ENCODE measurements around the gene AGBL4. TPM values are rescaled to one million over a fixed set of nuclear protein-coding genes. Genes with fewer than 3 reads are reported as not detected.

Gene AGBL4
- total RNA-seq, 3 donors from 2014 or later: 0.46 to 0.57 TPM; not detected in 1

DNA sequence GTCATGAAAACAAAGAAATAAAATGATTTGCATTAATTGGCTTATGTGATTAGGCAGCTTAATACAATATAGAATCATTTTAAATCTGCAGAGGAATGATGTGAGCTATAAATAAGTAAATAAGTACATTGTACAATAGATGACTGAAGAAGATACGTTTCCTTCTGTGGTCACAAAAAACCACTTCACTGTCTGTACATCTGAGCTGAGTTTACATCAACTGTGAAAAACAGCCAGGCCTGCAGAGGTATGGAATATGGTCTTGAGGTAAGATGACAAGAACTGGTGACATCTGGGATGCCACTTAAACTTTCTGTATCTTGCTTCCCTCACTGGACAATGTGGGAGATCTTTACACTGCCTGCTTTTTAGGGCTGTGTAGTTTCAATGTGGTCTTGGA, 1117.0 kb downstream of the AGBL4 start:
- ATAC-seq: no peak
- TF ChIP-seq, protein P1, sequence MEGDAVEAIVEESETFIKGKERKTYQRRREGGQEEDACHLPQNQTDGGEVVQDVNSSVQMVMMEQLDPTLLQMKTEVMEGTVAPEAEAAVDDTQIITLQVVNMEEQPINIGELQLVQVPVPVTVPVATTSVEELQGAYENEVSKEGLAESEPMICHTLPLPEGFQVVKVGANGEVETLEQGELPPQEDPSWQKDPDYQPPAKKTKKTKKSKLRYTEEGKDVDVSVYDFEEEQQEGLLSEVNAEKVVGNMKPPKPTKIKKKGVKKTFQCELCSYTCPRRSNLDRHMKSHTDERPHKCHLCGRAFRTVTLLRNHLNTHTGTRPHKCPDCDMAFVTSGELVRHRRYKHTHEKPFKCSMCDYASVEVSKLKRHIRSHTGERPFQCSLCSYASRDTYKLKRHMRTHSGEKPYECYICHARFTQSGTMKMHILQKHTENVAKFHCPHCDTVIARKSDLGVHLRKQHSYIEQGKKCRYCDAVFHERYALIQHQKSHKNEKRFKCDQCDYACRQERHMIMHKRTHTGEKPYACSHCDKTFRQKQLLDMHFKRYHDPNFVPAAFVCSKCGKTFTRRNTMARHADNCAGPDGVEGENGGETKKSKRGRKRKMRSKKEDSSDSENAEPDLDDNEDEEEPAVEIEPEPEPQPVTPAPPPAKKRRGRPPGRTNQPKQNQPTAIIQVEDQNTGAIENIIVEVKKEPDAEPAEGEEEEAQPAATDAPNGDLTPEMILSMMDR (IDR thresholded peaks at IDR 0.05): no peak
- no peak for DNase-seq
- intact Hi-C loops (cut with DNase I, micrococcal nuclease): no loop called here
- Histone ChIP-seq H3K36me3 (ENCODE audit: low read depth) (no peaks in the 10 kb centered on the region), H3K9me3 (no peaks in the 10 kb centered on the region), H3K4me3 (no peak overlapping the region), H3K4me1 (ENCODE audit: low read depth) (no peaks in the 10 kb centered on the region)

DNA sequence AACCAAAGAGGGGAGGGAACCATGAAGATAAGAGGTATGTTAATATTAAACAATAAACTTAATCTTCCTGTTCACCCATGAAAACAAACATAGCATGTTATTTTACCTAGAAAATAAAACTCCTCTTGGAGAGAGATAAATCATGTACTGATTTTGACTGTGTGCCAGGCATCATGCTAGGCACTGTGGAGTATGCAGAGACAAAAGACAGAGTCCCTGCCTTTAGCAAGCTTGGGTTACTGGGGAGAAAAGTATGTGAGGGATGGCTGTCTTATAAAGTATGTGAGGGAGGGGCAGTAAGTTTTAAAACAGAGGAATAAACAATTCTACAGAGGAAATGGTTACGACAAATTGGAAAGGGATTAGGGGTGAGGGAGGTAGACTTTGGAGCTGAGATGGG, 1117.6 kb downstream of the AGBL4 start:
- ATAC-seq (no peak), DNase-seq (no peak)
- intact Hi-C loops (cut with DNase I, micrococcal nuclease): no loop called here
- H3K4me3 ChIP-seq: no peak overlapping the region
- H3K4me1 ChIP-seq (ENCODE audit: low read depth): no peaks in the 10 kb centered on the region
- no peaks in the 10 kb centered on the region for H3K9me3 ChIP-seq
- no peaks in the 10 kb centered on the region for H3K36me3 ChIP-seq (ENCODE audit: low read depth)
- TF ChIP-seq, protein P1 (IDR thresholded peaks at IDR 0.05): no peak

DNA sequence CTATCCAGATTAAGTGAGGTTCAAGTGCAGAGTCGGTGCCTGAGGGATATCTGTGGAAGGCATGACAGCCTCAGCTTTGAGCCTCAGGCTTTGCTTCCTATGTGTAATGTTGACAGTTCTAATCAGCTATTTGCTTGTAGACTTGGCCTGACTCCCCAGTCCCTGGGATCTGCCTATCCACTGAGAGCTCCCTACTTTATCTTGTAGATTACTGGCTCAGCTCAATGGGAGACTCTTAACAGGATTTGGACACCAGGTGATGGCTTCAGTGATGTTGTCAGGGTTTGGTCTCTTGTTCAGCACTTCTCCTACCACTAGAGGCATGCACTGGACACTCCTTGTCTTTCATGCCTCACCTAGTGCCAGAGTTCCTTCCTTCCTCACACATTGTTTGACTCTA, 1120.5 kb downstream of the AGBL4 start:
- no peak for ATAC-seq
- Histone ChIP-seq H3K4me3 (no peak overlapping the region), H3K36me3 (ENCODE audit: low read depth) (no peaks in the 10 kb centered on the region), H3K9me3 (no peaks in the 10 kb centered on the region), H3K4me1 (ENCODE audit: low read depth) (no peaks in the 10 kb centered on the region)
- TF ChIP-seq, protein P1 (IDR thresholded peaks at IDR 0.05): no peak
- intact Hi-C loops (cut with DNase I, micrococcal nuclease): no loop called here
- DNase-seq: no peak

DNA sequence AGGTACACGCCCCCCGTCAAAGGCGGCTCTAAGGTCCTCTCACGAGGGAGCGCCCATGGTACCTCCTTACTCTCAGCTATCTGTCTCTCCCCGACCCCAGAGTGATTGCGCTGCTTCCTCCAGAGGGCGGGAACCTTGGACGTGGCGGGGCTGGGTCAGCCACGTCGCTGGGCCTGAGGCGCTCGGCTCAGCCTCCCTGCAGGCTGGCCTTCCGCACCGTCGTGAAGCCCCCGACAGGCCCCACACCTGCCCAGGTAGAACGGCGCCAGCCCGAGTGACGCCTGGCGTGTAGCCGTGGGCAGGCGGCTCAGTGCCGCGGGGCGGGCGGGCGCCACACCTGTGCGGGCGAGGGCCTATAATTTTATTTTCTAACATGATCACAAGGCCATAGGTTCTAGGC, 1124.9 kb downstream of the AGBL4 start:
- Histone ChIP-seq H3K9me3 (no peaks in the 10 kb centered on the region), H3K36me3 (ENCODE audit: low read depth) (no peaks in the 10 kb centered on the region), H3K4me3 (no peak overlapping the region), H3K4me1 (ENCODE audit: low read depth) (no peaks in the 10 kb centered on the region)
- DNase-seq (no peak), ATAC-seq (no peak)
- intact Hi-C loops (cut with DNase I, micrococcal nuclease): no loop called here
- TF ChIP-seq, protein P1 (IDR thresholded peaks at IDR 0.05): no peak

DNA sequence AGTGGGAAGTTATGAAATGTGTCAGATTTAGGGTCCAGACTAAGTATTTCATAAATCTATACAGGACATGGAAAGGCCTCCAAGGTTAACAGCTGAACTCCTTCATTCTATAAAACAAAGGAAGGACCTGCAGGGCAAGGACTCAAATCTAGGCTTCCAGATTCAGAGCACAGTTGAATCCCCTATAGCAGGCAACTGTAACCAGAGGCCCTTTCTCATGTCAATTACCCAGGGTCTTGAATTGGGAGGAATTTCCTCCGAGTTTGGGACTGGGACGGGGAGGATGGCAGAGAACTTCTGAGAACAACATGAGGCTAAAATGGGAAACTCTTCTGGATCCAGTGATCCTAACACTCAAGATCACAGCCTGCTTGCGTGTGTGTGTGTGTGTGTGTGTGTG, 1134.1 kb downstream of the AGBL4 start:
- Histone ChIP-seq H3K36me3 (ENCODE audit: low read depth) (no peaks in the 10 kb centered on the region), H3K9me3 (no peaks in the 10 kb centered on the region), H3K4me1 (ENCODE audit: low read depth) (no peaks in the 10 kb centered on the region), H3K4me3 (no peak overlapping the region)
- TF ChIP-seq, protein P1 (IDR thresholded peaks at IDR 0.05): no peak
- no peak for DNase-seq
- intact Hi-C loops (cut with DNase I, micrococcal nuclease): no loop called here
- ATAC-seq: no peak

DNA sequence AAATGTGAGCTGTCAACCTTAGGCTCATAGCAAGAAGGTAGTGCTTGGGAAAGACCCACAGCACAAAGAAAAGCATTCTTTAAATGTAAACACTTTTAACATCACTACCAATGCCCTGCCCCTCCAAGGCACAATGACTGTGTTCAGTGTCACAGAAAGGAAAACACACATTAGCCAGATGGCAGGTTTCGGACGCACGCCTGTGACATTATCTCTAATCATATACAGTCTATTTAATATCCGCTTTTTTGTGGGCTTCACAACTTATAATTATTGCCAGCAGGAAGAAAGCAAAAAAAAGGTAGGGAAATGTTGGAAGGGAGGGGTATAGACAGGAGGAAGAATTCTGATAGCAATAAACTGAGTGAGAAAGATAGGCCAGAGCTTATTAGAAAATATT, 1134.7 kb downstream of the AGBL4 start:
- Histone ChIP-seq H3K36me3 (ENCODE audit: low read depth) (no peaks in the 10 kb centered on the region), H3K4me1 (ENCODE audit: low read depth) (no peaks in the 10 kb centered on the region), H3K4me3 (no peak overlapping the region), H3K9me3 (no peaks in the 10 kb centered on the region)
- intact Hi-C loops (cut with DNase I, micrococcal nuclease): no loop called here
- TF ChIP-seq, protein P1 (IDR thresholded peaks at IDR 0.05): no peak
- ATAC-seq (no peak), DNase-seq (no peak)
